NCI-H2081 treated with DMSO at 0.1 percent for 48 hours (cell line): ENCODE results near the gene LRRTM2.

Experiments used
- DNase-seq: peaks from one replicate; lab custom pipeline; 2025; lab: John Stamatoyannopoulos, UW

The LRRTM2 gene

DNA sequence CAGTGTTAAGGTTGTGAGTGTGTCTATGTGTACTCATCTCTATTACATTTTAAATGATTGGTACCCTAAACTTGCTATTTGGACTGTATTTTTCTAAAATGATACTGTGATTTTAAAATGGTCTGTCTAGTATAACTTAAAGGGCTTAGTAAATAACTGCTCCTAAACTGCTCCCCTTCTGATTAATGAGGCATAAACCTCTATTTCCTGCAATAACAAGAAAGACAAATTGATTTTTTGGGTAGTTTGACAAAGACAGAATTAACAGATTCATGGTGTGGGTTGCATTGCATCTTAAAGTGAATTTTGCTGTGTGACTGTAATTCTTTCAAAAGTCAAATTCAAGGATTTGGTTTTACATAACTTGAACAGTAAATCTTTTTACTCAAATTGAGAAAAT, 8.1 kb upstream of the LRRTM2 start:
- DNase-seq: no peak

DNA sequence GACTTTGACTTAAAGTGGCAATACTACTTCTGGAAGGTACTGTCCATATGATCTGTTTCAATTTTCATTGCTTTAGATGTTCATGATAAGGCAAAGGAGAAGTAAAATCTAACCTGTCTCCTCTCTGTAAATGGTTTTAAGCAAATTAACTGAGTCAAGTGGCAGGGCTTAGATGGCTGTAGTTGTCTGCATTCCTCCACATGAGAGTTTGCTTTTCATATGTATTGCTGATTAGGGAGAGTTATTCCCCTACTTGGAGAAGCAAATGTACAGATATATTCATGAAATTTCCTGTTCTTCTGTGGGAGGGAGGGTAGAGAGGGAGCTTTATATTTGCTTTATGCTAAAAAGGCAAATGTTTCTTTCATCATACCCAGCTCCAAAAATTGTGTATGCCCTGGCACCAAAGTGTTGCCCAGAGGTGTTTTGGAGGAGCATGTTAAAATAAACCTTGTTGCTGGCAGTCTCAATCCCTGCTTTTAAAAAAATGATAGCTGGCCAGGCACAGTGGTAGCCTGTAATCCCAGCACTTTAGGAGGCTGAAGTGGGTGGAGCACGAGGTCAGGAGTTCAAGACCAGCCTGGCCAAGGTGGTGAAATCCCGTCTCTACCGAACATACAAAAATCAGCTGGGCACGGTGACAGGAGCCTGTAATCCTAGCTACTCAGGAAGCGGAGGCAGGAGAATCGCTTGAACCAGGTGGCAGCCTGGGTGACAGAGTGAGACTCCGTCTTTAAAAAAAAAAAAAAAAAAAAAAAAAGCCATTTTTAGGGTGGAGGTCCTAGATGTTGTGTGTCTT, 3.5 kb upstream of the LRRTM2 start:
- no peak for DNase-seq

DNA sequence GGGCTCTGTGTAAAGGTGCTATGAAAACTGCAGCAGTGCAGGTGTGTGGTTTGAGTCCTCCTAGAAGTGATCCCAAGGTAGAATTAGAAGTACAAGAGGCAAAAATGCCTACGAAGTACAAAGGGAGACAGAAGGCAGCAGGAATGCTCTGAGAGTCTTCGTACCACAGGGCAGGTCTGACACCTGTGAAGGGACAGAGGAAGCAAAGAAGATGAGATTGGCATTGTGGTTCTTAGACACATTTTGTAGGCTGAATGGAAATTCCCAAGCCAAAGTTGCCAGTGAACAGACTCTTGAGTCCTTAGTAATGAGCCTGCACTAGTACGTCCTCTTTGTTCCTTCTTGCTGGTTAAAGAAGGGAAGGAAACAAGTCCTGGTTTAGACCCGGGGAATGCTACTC, 1.7 kb upstream of the LRRTM2 start:
- DNase-seq: no peak

DNA sequence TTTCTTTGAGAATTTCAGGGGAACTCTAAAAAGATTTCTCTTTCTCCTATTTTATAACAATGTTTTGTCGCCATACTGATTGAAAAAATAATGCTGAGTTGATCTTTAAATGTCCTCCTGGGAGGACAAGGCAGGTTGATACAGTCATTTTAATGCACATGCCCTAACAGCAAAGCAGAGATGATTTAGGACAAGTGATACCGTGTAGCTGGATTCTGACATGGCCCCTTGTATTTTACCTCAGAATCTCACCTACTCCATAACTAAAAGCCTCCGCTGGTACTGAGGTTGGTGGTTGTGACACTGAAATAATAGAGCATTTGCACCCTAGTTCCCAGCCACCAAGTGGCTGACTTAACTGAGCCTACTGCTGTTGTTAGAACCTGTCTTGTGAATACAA, 811 bp upstream of the LRRTM2 start:
- no peak for DNase-seq

DNA sequence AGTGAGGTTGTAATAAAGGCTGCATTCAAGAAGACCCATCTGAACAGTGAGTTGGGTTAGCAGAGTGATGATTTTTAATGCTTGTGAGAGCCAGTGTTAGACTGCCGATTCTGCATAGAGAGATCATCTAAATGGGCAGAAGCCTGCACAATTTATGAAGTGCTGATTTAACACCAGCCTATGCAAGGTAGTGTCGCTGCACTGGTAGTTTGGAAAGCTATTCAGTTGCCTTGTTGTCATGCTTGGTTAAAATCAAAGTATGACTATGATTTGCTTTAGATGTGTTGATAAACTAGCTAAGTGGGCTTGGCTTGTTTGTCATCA, 379 bp upstream of the LRRTM2 start:
- no peak for DNase-seq

DNA sequence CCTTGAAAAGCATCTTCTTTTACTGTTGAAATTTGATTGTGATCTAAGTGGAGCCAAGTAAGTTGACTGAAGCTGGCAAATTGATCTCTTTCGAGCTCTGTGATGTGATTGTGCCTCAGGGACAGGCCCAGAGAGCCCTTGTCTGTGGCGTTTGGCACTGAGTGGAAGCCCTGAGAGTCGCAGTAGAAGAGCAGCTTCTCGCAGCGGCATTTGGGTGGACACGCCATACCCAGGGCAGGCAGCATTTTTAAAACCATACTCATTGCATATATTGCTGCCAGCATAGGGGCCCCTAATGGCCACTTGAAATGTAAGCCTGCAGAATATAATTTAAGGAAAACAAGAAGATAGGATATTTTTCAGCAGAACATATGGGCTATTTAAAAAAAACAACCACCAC, 894 bp downstream of the LRRTM2 start:
- DNase-seq: no peak

DNA sequence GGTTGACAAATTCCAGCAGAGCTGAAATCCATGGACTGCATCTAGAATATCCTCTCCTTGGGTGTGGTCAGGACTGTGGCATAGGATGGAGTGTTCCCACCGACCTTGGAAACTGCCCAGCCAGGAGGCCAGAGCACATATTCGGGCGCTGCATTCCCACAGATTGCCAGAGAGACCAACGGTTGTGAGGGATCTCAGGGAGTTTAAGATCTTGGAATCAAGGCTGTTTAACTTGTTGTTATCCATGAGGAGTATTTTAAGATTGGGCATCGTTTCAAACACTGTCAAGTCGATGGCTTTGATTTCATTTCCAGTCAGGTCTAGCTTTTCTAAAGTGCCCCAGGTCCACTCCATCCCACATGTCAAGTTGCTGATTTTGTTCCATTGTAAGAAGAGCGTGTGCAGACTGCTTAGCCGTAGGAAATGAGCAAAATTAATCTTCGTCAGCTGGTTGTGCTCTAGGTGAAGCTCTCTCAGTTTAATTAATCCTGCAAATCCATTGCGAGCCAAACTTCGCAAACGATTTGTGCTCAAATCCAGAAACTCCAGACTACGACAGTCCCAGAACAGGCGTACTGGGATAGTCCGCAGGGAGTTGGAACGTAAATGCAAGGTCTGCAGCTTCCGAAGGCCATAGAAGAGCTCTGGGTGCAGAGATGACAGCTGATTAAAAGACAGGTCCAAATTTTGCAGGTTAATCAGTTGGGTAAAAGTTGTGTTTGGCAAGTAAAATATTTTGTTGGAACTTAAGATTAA, 1.5 kb downstream of the LRRTM2 start:
- DNase-seq: no peak

DNA sequence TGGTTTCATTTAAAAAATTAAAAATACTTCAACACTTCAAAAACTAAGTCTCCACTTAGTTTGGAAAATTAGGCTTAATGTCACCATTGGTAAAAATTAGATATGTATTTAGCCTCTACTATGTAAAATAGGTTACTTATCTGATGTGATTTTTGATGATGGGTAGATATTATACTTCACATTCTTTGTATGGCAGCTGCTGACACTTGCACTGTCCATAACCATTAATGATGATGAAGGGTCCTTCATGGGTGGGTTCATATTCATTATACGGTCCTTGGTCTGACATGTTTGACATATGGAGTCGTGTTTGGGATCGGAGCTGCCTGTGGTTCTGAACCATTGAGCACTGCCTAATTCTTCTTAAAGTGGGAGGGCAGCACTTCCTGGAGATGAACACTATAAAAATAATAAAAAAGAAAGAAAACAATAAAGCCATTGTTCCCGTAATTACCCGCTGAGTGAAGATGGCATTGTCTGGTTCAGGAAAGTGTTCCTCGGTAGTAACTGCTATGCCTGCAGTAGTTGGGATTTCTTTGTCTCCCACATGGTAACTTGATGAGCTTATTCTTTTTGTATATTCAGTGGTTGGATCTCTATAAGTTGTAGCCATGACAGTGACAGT, 2.2 kb downstream of the LRRTM2 start:
- no peak for DNase-seq

DNA sequence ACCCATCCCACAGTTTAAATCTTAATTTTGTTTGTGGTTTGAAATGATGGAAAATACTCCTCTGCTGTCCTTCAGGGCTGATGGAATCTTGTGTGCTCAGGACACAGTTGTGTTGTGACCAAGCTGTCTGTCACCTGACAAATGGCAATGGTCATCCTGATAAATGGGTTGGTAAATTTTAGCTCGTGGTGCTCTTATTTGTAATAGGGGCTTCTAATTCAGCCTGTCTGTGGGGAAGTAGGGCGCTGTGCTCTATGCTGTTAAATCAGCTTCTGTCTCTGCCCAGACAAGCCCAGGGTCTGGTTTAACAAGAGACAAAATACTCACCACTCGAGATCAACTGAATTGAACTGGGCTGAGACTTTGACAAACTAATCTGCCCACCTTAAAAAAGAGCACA, 4.5 kb downstream of the LRRTM2 start:
- DNase-seq: no peak

DNA sequence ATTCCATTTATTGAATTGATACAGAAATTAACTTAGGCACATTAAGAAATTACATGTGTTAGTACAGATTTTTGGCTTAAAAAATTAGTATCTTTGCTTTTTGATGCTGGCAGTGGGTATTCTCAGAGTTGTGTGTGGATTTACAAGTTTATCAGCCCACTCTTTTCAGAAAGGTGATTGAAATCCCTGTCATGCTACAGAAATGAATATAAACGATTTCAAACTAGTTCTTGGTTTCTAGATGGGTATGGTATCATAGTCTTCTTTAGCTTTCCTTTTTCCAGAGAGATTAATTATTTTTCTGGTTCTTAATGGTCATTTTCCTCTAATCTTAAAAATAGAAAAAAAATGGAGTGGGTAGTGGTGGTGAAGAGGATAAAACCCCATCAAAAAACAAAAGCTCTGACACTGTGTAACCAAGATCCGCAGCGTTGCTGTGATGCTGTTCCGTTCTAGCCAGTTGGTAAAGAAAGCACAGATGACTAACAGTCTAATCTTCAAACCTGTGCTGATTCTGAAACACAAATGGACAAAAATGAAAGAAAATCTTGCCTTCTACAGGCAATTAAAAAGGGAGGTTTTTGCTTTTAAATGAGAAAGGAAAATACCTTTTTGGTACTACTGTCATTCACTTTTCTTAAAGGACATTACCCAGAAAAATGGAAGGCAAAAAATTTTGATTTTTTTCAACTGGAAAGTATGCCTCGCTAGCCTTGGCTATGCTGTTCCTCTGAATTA, 5.2 kb downstream of the LRRTM2 start:
- no peak for DNase-seq

DNA sequence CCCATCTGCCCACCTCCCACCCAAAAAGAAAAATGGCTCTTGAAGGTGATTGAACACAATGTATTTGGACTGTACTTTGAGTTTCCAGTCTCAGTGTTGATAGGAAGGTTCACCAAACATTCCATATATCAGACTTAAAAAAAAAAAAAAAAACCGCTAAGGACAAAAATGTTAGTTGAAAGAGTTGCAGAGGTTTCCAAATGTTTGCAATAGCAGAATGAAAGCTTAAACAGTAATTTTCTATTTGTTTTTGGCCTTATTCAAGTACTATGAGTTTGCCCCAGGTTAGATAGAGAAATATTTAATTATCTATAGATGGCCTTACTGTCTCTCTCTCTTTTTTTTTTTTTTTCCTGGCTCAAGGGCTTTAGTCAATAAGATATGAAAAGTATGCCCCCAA, 6.1 kb downstream of the LRRTM2 start:
- no peak for DNase-seq

DNA sequence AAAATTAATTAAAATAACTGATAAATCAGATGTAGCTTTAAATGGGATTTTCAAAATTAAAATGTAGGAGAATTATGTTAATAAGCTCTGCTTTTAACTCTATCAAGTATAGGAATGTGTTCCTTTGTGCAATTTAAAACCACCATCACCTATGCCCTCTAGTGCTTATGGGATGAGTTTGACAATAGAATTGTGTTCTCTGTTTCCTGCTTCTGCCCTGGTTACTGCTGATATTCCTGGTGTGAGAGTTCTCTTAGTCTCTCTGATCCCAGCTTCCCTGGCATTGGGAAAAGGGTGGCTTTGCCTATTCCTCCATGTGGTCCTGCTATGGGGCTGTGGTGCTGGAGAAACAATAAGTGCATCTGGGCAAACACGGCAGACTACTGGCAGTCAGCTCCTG, 8.1 kb downstream of the LRRTM2 start:
- no peak for DNase-seq

DNA sequence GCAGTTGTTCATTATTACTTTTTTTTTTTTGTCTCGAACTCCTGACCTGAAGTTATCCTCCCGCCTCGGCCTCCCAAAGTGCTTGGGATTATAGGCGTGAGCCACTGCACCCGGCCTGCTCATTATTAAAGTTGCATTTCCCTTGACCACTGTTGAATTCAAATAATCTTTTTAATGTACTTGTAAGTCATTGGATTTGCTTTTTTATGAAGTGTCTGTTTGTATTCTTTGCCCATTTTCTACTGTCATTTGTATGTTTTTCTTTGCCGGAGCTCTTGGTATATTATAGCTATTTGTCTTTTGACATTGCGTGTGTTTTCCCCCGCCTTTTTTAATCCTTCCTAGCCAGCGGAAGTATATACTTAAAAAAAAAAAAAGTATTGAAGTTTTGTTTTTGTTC, 22.0 kb downstream of the LRRTM2 start:
- DNase-seq: no peak

DNA sequence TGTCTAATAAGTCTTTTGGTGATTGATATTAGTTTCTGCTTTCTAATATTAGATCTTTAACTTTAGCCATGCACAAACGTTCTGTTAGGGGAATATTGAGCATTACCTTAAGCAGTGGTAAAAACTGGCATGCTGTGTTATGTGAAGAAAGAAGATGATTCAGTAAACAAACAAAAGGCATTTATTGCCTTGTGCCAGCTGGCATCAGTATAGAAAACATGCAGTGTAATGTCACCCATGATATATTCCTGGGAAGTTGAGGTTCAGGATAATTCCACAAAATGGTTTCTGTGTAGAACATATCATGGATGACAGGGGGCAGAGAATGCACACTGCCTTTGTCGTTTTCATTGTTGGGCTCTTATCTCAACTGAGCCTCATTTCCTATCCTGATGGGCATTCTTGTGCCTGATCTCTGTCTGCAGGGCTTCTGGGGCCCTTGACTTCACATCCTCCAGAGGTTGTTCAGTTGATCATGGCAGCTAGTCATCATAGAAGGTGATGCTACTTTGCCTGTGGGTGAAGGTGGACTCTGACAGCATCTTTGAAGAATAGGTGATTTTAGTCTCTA, 24.2 kb downstream of the LRRTM2 start:
- no peak for DNase-seq

DNA sequence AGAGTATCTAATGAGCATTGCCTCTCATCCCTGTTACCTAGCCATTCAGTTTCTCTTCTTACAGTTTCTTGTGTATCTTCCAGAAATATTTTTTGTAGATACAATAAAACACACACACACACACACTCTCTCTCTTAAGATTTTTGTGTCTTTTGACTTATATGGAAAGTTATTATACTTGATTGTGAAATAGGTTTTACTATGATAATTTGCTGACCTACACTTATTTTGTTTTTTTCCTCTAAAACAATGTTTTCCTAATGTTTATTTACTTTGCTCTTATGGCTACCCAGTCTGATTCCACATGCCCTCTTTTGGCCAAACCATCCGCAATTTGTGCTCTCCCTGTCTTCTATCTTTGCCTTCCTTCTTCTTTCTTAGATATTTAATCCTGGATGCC, 25.3 kb downstream of the LRRTM2 start:
- DNase-seq: no peak

DNA sequence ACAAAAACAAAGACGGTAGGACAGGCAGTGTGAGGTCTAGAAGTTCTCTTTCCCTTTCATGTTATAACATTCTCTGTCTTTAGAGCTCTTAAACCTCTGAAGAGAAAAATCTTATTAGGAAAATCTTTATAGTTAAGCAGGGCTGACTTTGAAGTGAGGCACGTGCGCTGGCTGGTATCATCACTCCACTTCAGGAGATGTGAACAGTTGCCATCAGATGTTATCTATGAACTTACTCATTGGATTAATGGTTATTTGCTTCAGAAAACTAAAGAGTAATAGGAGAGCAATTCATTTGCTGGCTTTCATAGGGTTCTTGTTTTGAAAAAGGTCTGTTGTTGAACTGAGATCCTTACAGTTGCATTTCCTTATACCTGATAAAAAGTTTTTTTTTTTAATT, 25.7 kb downstream of the LRRTM2 start:
- DNase-seq: no peak

DNA sequence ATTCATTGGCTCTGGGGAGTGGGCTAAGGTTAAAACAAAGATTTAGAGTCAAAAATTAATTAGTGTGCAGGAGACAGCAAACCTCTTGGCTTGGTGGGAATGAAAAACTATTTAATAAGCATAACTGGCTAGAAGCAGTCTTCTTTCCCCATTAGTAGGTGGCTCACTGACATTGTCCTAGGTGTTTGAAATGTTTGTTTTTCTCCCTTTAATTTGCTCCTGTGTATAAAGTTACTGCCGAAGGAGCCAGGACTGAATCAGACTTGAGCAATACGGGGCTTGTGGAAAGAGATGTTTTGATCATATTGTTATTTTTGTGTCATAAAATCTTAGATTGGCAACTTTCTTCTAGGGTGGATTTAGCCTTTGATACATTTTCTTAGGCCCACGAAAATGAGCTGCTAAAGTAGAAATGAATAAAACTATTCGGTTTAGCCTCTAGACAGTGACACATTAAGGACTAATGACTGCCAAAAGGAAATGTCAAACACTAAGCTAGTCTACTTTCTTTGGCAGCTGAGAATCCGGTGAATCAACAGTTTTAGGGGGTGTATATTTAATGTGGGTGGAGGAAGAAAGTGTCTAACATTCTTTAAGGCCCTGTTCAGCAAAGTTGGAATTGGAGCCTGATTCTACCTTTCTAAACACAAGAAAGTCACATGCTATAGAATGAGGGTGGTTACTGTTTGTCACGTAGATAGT, 30.2 kb downstream of the LRRTM2 start:
- no peak for DNase-seq

DNA sequence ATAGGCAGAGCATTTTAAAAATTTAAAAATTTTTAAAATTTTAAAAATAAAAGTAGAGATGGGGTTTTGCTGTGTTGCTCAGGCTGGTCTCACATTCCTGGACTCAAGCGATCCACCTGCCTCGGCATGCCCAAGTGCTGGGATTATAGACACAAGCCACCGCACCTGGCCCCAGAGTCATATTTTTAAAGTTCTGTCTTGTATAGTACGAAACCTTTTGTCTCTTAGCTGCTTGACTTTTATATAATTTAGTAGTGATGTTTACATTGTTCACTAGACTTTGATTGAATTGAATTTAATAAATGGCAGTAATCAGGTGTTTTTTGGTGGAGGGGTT, 31.0 kb downstream of the LRRTM2 start:
- no peak for DNase-seq

DNA sequence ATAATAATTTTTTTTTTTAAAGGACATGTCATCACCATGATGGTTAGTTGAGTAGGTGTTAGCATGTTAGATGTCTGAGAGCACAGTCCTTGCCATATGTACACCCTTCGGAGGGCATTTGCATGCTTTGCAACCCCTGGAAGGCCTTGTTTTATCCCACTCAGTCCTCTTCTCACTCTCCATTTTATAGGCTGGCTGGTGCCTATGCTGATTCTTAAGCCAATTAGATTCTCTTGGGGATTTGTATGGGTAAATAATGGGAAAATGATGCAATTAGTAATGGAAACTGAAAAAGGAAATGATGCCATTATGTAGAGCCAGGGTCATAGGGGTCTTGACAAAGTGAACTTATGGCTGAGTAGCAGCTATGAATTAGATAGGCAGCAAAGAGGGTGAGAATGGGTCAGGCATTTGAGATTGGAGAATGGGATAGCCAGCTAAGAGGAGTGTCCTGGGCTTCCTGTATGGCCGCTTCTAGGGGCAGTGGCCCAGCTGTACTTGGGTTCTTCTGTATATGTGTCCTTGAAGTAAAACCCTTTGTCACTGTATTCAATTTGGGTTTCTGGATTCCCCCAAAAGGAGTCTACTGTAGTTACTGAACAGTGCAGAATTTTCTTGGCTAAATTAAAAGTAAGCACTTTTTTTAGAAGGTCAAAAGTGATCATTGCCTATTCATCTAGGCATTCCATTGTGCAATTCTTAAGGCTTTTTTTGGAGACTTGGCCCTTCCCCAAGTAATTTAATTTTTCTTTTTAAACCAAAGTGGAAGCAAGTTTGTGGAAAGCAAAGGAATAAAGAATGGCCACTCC, 31.6 kb downstream of the LRRTM2 start:
- no peak for DNase-seq

DNA sequence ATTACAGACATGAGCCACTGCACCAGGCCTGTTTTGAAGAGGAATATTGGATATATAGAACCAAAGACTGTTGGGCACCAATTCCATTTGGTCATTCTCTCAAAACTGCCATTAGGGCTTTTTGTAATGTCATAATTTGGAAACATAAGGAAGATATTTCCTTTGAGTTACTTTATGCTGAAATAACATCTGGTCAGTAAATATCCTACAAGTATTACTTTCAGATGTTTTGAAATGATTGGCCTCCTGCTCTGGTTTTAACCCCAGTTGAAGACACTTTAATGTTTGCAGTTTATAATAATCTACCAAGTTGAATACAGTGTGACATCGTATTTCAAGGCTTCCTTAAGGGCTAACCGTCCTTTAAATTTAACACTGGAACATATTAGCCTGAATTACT, 33.6 kb downstream of the LRRTM2 start:
- no peak for DNase-seq

DNA sequence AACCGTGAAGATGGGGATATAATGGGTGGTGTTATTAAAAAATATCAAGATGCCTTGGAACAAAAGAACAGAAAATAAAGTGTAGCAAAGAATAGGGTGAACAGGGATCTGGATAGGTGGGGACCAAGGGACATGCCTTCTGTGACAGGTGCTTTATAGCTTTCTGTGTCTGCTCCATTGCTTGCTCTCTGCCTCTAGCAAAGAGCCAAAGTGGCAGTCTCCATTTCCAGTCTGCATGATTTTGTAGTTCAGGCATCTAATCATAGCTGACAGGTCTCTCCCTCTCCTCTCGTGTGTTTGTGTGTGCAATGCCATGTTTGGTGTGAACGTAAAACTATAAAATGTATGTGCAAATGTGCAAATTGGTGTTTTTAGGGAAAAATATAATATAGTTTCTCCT, 35.0 kb downstream of the LRRTM2 start:
- DNase-seq: no peak
